Activated CD8-positive, alpha-beta T cell treated with anti-CD3 and anti-CD28 coated beads for 36 hours (primary cell): ENCODE measurements around the gene FAM114A2. TPM values are rescaled to one million over a fixed set of nuclear protein-coding genes. Genes with fewer than 3 reads are reported as not detected.

ENCODE experiments used
- ATAC-seq: fragments of 200-7000 bp; cut with Tn5 transposase; one replicate; pipeline ENCODE4 v1.10.0; 2021; ENCODE audit warnings: mild to moderate bottlenecking, moderate library complexity
- CTCF ChIA-PET: fragments of 350-600 bp; sonication (Branson Sonifier 250); formaldehyde crosslinking; loops from one replicate; lab custom pipeline; 2021; ENCODE audit warnings: antibody characterized with exemption; lab: Charles Lee
- POLR2A ChIA-PET: fragments of 350-600 bp; sonication (Branson Sonifier 250); formaldehyde crosslinking; loops from one replicate; lab custom pipeline; 2021; ENCODE audit warnings: antibody characterized with exemption; lab: Charles Lee
- DNase-seq: peaks from one replicate; pipeline ENCODE4 v3.0.0-alpha.2; 2020
- H3K27ac Mint-ChIP-seq: one replicate; pipeline ENCODE4 v1.8.0; 2021; ENCODE audit warnings: mild to moderate bottlenecking, mixed read lengths
- H3K27me3 Mint-ChIP-seq: one replicate; pipeline ENCODE4 v1.8.0; 2021; ENCODE audit warnings: mixed read lengths
- H3K36me3 Mint-ChIP-seq: one replicate; pipeline ENCODE4 v1.8.0; 2021; ENCODE audit warnings: low read depth, mixed read lengths
- H3K4me1 Mint-ChIP-seq: one replicate; pipeline ENCODE4 v1.8.0; 2021; ENCODE audit warnings: low read depth, mixed read lengths
- H3K4me3 Mint-ChIP-seq: one replicate; pipeline ENCODE4 v1.8.0; 2021; ENCODE audit warnings: mild to moderate bottlenecking, moderate library complexity, mixed read lengths
- H3K9me3 Mint-ChIP-seq: one replicate; pipeline ENCODE4 v1.8.0; 2021; ENCODE audit warnings: mixed read lengths
- CTCF ChIP-seq: fragments of 200-600 bp; IDR thresholded peaks from one replicate; pipeline ENCODE4 v1.8.0; 2022; ENCODE audit warnings: antibody characterized with exemption, mild to moderate bottlenecking
- intact Hi-C: fragments of 100-400 bp; cut with micrococcal nuclease; formaldehyde crosslinking; loops from one replicate; pipeline ENCODE4 v1.10.0; 2022
- total RNA-seq, 2 experiments: library from RNA; stranded (reverse); gene quantifications; one replicate each; pipeline ENCODE4 v1.2.3, GENCODE V29; 2021

Gene FAM114A2
- total RNA-seq, 2 experiments from 2014 or later: 25.6 to 26.9 TPM

- no peaks in the 10 kb centered on the region for H3K9me3 Mint-ChIP-seq
- H3K27ac Mint-ChIP-seq: no peak overlapping the region
- intact Hi-C loops: no loop called here
- no peak for TF ChIP-seq CTCF
- ChIA-PET POLR2A (no interaction called here), CTCF (no interaction called here)
- H3K36me3 Mint-ChIP-seq: peaks cover 32% of the 10 kb centered on the region
- DNase-seq (no peak), ATAC-seq (no peak)
- H3K4me1 Mint-ChIP-seq: no peaks in the 10 kb centered on the region
- H3K27me3 Mint-ChIP-seq: no peaks in the 10 kb centered on the region
- H3K4me3 Mint-ChIP-seq: no peak overlapping the region
Observed at GRCh38 chr5:153999995-154000394, 38.7 kb downstream of the FAM114A2 start.

- no peak overlapping the region for H3K4me3 Mint-ChIP-seq
- H3K4me1 Mint-ChIP-seq: no peaks in the 10 kb centered on the region
- no peak overlapping the region for H3K27ac Mint-ChIP-seq
- H3K36me3 Mint-ChIP-seq: peaks cover 32% of the 10 kb centered on the region
- intact Hi-C loops: no loop called here
- no peak for ATAC-seq
- H3K27me3 Mint-ChIP-seq: no peaks in the 10 kb centered on the region
- no peaks in the 10 kb centered on the region for H3K9me3 Mint-ChIP-seq
- no peak for DNase-seq
- ChIA-PET CTCF (no interaction called here), POLR2A (no interaction called here)
- TF ChIP-seq CTCF: no peak
Observed at GRCh38 chr5:153998768-153999167, 39.9 kb downstream of the FAM114A2 start.

- no peak for ATAC-seq
- no peaks in the 10 kb centered on the region for H3K27me3 Mint-ChIP-seq
- H3K27ac Mint-ChIP-seq: no peak overlapping the region
- intact Hi-C loops: no loop called here
- H3K36me3 Mint-ChIP-seq: peaks cover 32% of the 10 kb centered on the region
- DNase-seq: no peak
- no peaks in the 10 kb centered on the region for H3K4me1 Mint-ChIP-seq
- no peak overlapping the region for H3K4me3 Mint-ChIP-seq
- CTCF ChIA-PET: no interaction called here
- no peaks in the 10 kb centered on the region for H3K9me3 Mint-ChIP-seq
- TF ChIP-seq CTCF: no peak
- POLR2A ChIA-PET: no interaction called here
Observed at GRCh38 chr5:153998010-153998409, 40.7 kb downstream of the FAM114A2 start.

- no peaks in the 10 kb centered on the region for H3K27me3 Mint-ChIP-seq
- no peak overlapping the region for H3K27ac Mint-ChIP-seq
- DNase-seq (no peak), ATAC-seq (no peak)
- no peak overlapping the region for H3K4me3 Mint-ChIP-seq
- ChIA-PET POLR2A (interaction anchor here (0.6 kb wide), 1 partner anchor 43 kb away, joined by 3 read pairs; no protein-coding TSS in a partner anchor), CTCF (interaction anchor here (0.8 to 1.2 kb wide), 3 partner anchors 17 to 206 kb away, joined by 3 to 5 read pairs (median 3); no protein-coding TSS in a partner anchor)
- peaks cover 9% of the 10 kb centered on the region for H3K36me3 Mint-ChIP-seq
- H3K9me3 Mint-ChIP-seq: no peaks in the 10 kb centered on the region
- intact Hi-C loops: no loop called here
- no peaks in the 10 kb centered on the region for H3K4me1 Mint-ChIP-seq
- no peak for TF ChIP-seq CTCF
Observed at GRCh38 chr5:153991168-153991567, 47.5 kb downstream of the FAM114A2 start.

GRCh38 chr5:153988510-153988909, 50.2 kb downstream of the FAM114A2 start:
- no peak overlapping the region for H3K27ac Mint-ChIP-seq
- POLR2A ChIA-PET: no interaction called here

More at GRCh38 chr5:153988510-153988909, 50.2 kb downstream of the FAM114A2 start:
- Mint-ChIP-seq H3K27me3 (no peaks in the 10 kb centered on the region), H3K36me3 (peaks cover 4% of the 10 kb centered on the region), H3K4me3 (no peak overlapping the region), H3K4me1 (no peaks in the 10 kb centered on the region), H3K9me3 (no peaks in the 10 kb centered on the region)
- ATAC-seq: no peak
- intact Hi-C loops: no loop called here
- TF ChIP-seq CTCF: no peak
- no peak for DNase-seq
- CTCF ChIA-PET: interaction anchor here (1.6 to 1.9 kb wide), 2 partner anchors 14 to 168 kb away, joined by 4 to 9 read pairs; no protein-coding TSS in a partner anchor
